Skeletal muscle tissue (tissue), 4 donors: ENCODE results near the gene METTL17. TPM values are rescaled to one million over a fixed set of nuclear protein-coding genes. Genes with fewer than 3 reads are reported as not detected.
"Not testable (repeated sequence)": the region's sequence is repeated elsewhere in the genome, so short reads cannot be mapped to it uniquely, and the experiment has no call there.

ENCODE experiments used
- H3K27ac ChIP-seq: one replicate; pipeline ENCODE4 v1.7.0; 2013; ENCODE audit warnings: mild to moderate bottlenecking, low read depth, low read length, inconsistent platforms
- H3K27me3 ChIP-seq, 3 donors: one replicate each; pipeline ENCODE4 v1.7.0; 2013; ENCODE audit warnings: low read length in 3 of 3; ENCODE audit not compliant: control insufficient read depth in 3 of 3, insufficient read depth in 3 of 3
- H3K36me3 ChIP-seq, 3 donors: one replicate each; pipeline ENCODE4 v1.7.0; 2013; ENCODE audit warnings: low read length in 3 of 3; ENCODE audit not compliant: control insufficient read depth in 3 of 3, insufficient read depth in 3 of 3
- H3K4me1 ChIP-seq, 3 donors: one replicate each; pipeline ENCODE4 v1.7.0; 2013; ENCODE audit warnings: low read length in 3 of 3, mild to moderate bottlenecking in 3 of 3; ENCODE audit not compliant: control insufficient read depth in 3 of 3, insufficient read depth in 3 of 3
- H3K4me3 ChIP-seq, 3 donors: one replicate each; pipeline ENCODE4 v1.7.0; 2013; ENCODE audit warnings: low read length in 3 of 3
- H3K9ac ChIP-seq, 3 donors: one replicate each; pipeline ENCODE4 v1.7.0; 2013; ENCODE audit warnings: low read length in 3 of 3, mild to moderate bottlenecking in 3 of 3, moderate library complexity in 2 of 3, low read depth in 1 of 3
- H3K9me3 ChIP-seq, 3 donors: one replicate each; pipeline ENCODE4 v1.7.0; 2013; ENCODE audit warnings: low read length in 3 of 3; ENCODE audit not compliant: control insufficient read depth in 3 of 3
- total RNA-seq: library from RNA; depleted of rRNA; stranded (reverse); fragments of >200 nt; gene quantifications from one replicate; pipeline ENCODE4 v1.2.3, GENCODE V29; 2014
- donor health status: Osteomylitis.

The METTL17 gene
- 45.4 TPM for total RNA-seq

- Histone ChIP-seq H3K9ac (peak within 1 kb of the TSS; percentile 85 to 97 (median 93)), H3K4me1 (peaks cover 12 to 30% (median 18%) of the 10 kb centered on the region in 3 donors), H3K4me3 (peak within 1 kb of the TSS; percentile 88 to 100 (median 99)), H3K27ac (peak within 1 kb of the TSS; percentile 60), H3K9me3 (no peaks in the 10 kb centered on the region), H3K36me3 (peaks cover 28 to 29% (median 29%) of the 10 kb centered on the region in 3 donors), H3K27me3 (no peaks in the 10 kb centered on the region)
Measured at GRCh38 chr14:20989787-20990600, at the start of gene METTL17. TSS of gene METTL17 (plus strand) at chr14:20989980. CDS start at chr14:20990003, 23 bp downstream.

- H3K27me3 ChIP-seq, H3K36me3 ChIP-seq, H3K4me3 ChIP-seq, H3K9ac ChIP-seq, H3K9me3 ChIP-seq, H3K27ac ChIP-seq, H3K4me1 ChIP-seq: not testable (repeated sequence)
Measured at GRCh38 chr14:20945146-20945545, 44.6 kb upstream of the METTL17 start.

- not testable (repeated sequence) for H3K27me3 ChIP-seq, H3K36me3 ChIP-seq, H3K9me3 ChIP-seq, H3K4me3 ChIP-seq, H3K27ac ChIP-seq, H3K4me1 ChIP-seq, H3K9ac ChIP-seq
Measured at GRCh38 chr14:20946707-20947106, 43.1 kb upstream of the METTL17 start.

GRCh38 chr14:20954736-20955537 lies 34.8 kb upstream of the METTL17 start, which contains the start of gene RNASE2:
TSS of gene RNASE2 (plus strand) at chr14:20955487. CDS start at chr14:20955772, 285 bp downstream.
- not testable (repeated sequence) for H3K4me1 ChIP-seq, H3K27ac ChIP-seq, H3K4me3 ChIP-seq, H3K36me3 ChIP-seq, H3K9ac ChIP-seq, H3K9me3 ChIP-seq
- peaks cover 0 to 11% (median 6%) of the 10 kb centered on the region in 3 donors for H3K27me3 ChIP-seq

GRCh38 chr14:20955538-20955873 lies 34.3 kb upstream of the METTL17 start:
- H3K27ac ChIP-seq, H3K9ac ChIP-seq, H3K36me3 ChIP-seq, H3K4me1 ChIP-seq, H3K9me3 ChIP-seq, H3K4me3 ChIP-seq: not testable (repeated sequence)
- H3K27me3 ChIP-seq = peaks cover 0 to 11% (median 7%) of the 10 kb centered on the region in 3 donors

- Histone ChIP-seq H3K36me3 (no peaks in the 10 kb centered on the region), H3K4me3 (no peak overlapping the region), H3K4me1 (no peaks in the 10 kb centered on the region), H3K27ac (no peak overlapping the region), H3K9ac (no peak overlapping the region), H3K9me3 (no peaks in the 10 kb centered on the region), H3K27me3 (peaks cover 0 to 11% (median 7%) of the 10 kb centered on the region in 3 donors)
Measured at GRCh38 chr14:20956376-20956976, 33.3 kb upstream of the METTL17 start.

GRCh38 chr14:20958946-20959345 lies 30.8 kb upstream of the METTL17 start:
- not testable (repeated sequence) for H3K36me3 ChIP-seq, H3K4me3 ChIP-seq, H3K27ac ChIP-seq, H3K9me3 ChIP-seq, H3K9ac ChIP-seq, H3K4me1 ChIP-seq
- peaks cover 0 to 11% (median 7%) of the 10 kb centered on the region in 3 donors for H3K27me3 ChIP-seq

- Histone ChIP-seq H3K4me3 (no peak overlapping the region), H3K27ac (no peak overlapping the region), H3K9ac (no peak overlapping the region), H3K4me1 (peaks cover 7 to 13% (median 12%) of the 10 kb centered on the region in 3 donors), H3K27me3 (peaks cover 3 to 14% (median 7%) of the 10 kb centered on the region in 3 donors), H3K9me3 (no peaks in the 10 kb centered on the region), H3K36me3 (no peaks in the 10 kb centered on the region)
Measured at GRCh38 chr14:20969336-20969735, 20.4 kb upstream of the METTL17 start.

- H3K27me3 ChIP-seq = peaks cover 3 to 8% (median 7%) of the 10 kb centered on the region in 3 donors
- no peak overlapping the region for H3K27ac ChIP-seq
- H3K4me3 ChIP-seq = peak overlapping the region; percentile 78 to 85 (median 85)
- H3K9ac ChIP-seq = peak overlapping the region; percentile 23 to 76 (median 65)
- peaks cover 7 to 13% (median 12%) of the 10 kb centered on the region in 3 donors for H3K4me1 ChIP-seq
- H3K9me3 ChIP-seq = no peaks in the 10 kb centered on the region
- H3K36me3 ChIP-seq = no peaks in the 10 kb centered on the region
Measured at GRCh38 chr14:20970647-20970982, 19.2 kb upstream of the METTL17 start.
